CD4-positive, alpha-beta T cell treated with Interleukin-17A for 4 hours (primary cell): ENCODE measurements around the gene SLIT2.

Experiments used
- DNase-seq: peaks from one replicate; pipeline ENCODE4 v3.0.0-alpha.2; 2020; ENCODE audit warnings: mixed read lengths

Gene SLIT2, protein sequence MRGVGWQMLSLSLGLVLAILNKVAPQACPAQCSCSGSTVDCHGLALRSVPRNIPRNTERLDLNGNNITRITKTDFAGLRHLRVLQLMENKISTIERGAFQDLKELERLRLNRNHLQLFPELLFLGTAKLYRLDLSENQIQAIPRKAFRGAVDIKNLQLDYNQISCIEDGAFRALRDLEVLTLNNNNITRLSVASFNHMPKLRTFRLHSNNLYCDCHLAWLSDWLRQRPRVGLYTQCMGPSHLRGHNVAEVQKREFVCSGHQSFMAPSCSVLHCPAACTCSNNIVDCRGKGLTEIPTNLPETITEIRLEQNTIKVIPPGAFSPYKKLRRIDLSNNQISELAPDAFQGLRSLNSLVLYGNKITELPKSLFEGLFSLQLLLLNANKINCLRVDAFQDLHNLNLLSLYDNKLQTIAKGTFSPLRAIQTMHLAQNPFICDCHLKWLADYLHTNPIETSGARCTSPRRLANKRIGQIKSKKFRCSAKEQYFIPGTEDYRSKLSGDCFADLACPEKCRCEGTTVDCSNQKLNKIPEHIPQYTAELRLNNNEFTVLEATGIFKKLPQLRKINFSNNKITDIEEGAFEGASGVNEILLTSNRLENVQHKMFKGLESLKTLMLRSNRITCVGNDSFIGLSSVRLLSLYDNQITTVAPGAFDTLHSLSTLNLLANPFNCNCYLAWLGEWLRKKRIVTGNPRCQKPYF (N-terminal part only)

DNA sequence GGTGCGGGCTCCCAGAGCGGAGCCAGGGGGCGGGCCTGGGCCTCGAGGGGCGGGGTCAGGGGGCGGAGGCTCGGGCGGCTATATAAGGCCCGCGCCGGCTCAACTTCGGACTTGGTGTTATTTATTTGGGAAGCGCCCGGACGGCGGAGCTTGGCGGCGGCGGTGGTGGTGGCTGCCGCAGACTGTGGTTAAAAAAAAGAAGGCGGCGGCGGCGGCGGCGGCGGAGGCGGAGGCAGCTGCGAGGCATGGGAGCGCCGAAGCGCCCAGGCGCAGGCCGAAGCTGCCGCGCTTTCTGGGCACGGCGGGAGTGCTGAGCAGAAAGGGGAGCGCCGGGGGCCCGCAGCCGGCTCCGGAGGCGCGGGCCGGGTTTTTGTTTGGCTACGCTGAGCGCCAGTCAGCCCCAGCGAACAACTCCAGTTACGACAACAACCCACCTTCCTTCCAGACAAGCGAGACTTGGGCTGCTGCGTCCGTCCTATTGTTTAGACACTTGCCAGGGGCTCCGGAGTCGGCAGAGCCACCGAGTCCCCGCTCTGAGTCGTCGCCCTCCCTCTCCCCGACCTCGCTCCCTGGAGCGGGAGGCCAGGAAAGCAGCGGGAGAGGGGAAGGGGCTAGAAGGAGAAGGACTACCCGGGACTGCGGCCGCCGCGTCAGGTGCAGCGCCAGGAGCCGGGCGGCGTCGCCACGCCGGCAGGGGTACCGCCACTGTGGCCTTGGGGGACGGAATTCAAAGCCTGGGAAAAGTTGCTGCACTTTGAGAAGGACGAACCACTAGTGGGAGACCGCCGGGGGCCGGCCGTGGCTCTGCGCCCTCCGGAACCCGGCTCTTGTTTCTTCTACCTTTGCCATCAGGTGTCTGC is at the start of gene SLIT2:
TSS of gene SLIT2 (plus strand) at position 110 of the 860 bp plus-strand sequence. CDS start 1,911 bp downstream, outside the sequence.
- no peak for DNase-seq

DNA sequence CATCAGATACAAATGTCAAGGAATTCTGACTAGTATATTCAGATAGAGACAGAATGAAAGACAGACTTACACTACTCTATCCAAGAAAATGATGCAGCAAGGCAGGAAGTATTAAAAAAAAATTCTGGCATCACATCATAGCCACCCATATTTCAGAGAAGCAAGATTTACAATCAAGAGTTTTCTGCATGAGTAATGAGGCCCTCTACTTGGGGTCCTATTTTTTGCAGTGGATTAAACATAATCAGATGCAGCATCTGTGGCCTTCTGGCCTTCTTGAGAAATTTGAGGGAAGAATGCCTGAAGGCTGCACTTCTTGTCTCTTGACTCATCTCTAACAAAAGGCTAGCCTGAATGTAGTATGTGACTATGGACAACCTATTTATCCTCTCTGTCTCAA is 48.2 kb upstream of the SLIT2 start:
- no peak for DNase-seq

DNA sequence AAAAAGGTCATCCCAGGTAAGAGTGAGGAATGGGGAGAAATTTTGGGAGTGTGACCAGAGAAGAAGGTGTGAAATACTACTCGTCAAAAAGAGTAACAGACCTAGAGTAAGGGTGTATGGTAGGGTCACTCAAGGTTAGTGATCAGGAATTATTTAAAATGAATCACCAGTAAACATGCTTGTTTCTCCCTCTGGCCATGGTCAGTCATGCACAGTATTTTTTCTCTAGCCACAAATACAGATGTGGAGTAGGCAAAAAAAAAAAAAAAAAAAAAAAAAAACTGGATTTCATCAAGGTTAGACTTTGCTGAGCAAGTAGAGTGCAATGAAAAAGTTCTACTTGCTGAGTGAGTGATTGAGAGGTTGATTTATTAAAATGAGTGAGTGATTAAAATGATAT is 34.2 kb upstream of the SLIT2 start:
- DNase-seq = no peak

DNA sequence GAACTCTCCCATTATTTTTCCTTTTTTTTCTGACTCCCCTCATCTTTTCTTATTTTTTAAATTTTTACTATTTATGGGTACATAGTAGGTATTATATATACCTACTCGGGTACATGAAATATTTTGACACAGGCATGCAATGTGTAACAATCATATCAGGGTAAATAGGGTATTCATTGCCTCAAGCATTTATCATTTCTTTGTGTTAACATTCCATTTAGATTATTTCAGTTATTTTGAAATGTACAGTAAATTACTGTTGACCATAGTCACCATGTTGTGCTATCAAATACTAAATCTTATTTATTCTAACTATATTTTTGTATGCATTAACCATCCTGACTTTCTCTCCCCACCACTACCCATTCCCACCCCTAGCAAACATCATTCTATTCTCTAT is 33.8 kb upstream of the SLIT2 start:
- DNase-seq = no peak

DNA sequence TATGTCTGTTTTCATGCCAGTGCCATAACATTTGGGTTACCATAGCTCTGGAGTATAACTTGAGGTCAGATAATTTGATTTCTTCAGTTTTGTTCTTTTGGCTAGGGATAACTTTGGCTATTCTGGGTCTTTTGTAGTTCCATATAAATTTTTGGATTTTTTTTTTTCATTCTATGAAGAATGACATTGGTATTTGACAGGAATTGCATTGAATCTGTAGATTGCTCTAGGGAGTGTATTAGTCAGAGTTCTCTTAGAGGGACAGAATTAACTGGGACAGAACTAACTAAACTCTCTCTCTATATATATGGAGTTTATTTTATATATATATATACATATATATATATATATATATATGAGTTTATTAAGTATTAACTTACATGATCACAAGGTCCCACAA is 32.2 kb upstream of the SLIT2 start:
- no peak for DNase-seq

DNA sequence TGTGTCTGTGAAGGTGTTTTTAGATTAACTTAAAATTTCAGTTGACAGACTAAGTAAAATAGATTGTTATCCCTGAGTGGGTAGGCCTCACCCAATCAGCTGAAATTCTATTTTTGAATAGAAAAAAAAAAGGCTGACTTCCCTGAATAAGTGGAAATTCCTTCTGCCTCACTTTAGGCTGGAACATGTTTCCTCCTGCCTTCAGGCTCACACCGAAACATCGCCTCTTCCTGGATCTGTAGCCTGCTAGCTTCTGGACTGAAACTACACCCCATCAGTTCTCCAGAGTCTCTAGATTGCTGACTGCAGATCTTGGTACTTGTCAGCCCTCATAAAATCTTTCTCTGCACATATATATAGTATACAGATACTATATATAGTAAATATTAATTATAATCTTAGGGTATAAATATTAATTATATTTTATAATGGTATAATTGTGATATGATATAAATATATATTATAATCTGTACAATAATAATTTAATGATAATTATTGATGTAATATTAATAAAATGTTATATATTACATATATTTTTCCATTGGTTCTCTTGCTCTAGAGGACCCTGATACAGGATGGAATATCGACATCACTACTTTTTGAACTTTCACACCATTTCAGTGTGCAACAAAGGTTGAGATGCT is 13.7 kb upstream of the SLIT2 start:
- DNase-seq = no peak

DNA sequence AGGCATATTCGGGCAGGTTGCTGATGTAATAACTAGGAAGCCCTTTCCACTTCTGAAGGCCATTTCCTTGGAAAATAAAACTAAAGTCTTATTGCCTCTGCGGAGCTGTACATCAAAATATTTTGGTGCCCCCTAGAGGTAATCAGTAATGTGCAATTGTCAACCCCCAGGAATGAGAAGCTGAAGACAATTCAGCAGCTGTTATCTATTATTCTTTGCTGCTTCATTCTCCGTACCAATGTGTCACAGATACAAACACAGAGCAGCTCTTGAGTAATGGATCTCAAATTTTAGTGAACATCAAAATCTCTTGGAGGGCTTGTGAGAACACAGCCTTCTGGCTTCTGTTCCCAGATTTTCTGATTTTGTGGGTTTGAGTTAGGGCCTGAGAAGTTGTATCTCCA is 3.5 kb upstream of the SLIT2 start:
- no peak for DNase-seq

DNA sequence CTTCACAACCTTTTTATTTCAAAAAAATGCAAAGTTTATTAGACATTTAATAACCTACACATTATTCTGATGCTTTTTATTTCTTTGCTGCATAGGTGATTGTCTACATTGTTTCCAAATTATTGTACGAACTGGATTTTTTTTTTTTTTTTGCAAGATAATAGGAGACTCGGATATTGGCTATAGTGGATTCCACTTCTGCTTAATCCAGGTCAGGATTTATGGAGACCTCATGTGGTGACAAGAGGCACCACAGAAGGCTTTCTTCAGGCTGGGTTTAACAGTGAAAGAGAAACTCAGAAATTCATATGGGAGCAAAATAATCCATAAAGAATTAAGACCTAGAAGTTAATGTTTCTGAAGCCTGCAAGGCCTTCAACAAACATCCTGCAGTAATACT is 2.4 kb upstream of the SLIT2 start:
- no peak for DNase-seq

DNA sequence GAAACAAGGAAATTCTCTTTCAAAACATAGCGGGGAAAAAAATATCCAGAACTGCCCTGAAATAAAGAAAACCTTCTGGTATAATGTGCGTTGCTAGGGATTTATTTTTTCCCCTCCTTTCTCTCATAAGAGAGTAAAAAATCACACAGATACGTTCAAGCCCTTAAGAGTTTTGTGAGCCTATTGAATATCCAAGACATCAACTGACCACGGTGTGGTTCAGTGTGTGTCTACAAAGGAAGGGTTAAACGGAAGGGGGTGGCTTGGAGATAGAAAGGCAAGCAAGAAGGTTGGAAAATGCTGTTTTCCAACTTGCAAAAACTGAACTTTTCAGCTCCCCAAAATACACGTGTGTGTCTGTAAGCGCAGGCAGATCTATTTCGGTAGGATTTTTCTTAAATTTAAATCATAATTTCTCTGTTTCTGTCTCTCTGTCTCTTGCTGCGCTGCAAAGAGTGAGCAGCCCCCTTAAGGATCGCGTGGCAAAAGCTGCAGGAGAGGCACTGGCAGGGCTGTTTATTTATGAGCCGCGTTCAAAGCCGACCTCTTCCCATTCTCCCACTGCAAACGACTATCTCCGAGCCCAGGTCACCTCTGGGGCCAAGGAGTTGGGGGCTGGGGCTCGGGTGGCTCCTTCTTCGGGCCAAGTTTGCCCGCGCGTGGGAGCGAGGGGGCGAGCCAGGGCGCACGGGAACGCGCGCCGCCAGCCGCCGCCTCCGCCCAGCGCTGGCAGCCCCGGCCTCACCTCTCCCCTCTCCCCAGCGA is 492 bp upstream of the SLIT2 start:
- DNase-seq = no peak

DNA sequence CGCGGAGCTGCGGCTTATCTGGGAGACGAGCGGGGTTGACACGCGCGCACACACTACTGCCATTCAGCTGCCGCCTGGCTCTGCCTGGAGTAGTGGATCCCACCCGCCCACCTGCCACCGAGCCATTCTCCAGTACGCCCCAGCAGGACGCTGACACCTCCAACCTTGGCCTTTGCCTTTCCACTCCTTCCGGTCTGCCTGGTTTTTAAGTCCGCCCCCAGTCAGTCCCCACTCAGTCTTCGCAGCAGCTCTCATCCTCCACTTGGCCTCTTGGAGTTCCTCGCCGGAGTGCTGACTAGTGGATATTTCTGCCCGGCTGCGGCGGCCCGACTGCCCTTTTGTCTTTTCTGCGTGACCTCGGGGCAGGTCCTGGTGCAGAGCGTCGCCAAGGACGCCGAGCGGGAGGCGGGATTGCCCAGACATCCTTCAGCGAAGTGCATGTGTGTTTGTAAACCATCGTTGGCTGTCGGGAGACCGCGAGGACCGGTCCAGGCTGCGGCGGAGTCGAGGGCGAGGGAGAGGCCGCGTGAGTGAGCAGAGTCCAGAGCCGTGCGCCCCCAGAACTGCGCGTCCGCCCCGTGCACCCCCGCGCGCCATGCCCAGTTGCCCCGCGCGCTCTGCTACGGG is 1.1 kb downstream of the SLIT2 start:
- DNase-seq = no peak

DNA sequence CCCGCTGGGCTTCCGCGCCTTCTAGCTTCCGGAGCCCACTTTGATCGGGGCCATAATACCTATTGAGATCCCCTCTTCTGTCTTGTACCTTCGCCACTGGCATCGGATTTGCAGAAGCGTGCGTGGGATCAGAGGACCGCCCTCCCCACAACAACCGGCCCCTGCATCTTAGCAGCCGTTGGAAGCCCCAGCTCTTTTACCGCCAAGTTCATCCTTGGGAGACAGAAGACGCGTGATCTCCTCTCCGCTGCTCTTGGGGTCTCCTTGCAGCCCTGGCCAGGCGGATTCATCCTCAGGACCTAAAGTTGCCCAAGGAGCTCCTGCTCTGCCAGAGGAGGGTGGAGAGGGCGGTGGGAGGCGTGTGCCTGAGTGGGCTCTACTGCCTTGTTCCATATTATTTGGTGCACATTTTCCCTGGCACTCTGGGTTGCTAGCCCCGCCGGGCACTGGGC is 1.6 kb downstream of the SLIT2 start:
- DNase-seq = no peak

DNA sequence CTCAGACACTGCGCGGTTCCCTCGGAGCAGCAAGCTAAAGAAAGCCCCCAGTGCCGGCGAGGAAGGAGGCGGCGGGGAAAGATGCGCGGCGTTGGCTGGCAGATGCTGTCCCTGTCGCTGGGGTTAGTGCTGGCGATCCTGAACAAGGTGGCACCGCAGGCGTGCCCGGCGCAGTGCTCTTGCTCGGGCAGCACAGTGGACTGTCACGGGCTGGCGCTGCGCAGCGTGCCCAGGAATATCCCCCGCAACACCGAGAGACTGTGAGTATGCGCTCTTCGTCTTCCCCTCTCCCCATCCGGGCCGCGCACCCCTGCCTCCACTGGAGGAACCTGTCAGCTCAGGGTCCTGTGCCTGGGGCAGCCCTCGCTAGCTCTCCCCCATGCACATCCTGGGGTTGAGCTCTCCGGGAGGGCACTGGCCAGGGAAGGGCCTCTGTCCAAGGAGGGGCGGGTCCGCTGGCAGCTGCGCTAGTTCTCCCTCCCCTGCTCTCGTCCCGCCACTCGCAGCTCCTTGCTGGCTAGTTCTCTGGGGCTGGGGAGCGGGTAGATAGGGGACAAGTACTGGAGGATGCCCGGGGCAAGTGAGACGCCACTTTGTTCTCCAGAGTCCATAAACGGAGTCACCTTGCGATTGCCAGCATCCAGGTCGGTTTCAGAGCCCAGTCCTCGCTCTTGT is 2.2 kb downstream of the SLIT2 start:
- DNase-seq = no peak

DNA sequence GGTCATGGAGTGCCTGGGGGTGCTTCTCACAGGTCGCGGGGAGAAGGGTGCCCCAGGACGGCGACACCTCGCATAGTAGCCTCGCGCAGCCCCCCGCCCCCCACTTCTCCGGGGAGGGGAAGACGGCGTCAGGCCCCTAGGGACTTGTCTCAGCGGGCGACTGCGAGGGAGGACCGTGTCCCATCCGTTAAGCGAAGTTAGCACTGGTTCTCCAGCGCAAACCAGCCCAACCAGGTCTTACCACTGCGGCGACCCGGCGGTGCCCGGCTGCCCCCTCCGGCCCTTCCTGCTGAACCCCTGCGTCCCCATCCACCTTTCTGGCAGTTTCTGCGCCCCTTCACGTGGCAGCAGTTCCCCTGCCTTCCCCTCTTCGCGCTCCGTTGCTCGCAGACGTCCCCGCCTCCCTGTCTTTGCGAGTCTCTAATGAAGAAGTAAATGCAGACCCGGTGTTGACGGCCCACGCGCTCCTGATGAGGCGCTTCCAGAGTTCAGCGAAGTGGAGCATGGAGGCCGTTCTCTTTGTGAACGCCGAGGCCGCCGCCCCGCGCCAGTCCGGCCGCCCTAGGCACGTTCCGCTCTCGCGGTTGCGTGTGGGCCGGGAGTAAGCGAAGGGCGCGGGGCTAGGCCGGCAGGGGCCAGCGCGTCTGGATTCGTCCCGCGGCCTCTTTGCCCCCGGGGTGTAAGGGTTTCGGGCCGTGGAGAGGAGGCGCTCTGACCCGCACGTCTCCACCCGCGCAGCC is 3.0 kb downstream of the SLIT2 start:
- no peak for DNase-seq

DNA sequence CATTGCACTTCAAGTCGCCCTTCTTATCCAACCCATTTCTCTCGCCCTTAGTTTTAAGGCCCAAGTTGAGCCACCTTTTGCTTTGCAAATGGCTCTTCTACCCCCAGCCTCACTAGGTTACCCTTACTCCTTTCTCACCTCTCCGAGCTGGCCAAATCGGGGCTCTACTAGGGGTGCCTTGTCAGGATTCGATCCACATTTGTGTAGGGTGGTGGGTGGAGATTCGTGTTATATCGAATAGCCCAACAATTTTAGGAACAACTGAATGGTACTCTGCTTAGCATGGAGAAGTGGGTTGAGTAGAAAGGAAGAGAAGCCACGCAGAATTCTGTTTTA is 3.5 kb downstream of the SLIT2 start:
- DNase-seq = no peak

DNA sequence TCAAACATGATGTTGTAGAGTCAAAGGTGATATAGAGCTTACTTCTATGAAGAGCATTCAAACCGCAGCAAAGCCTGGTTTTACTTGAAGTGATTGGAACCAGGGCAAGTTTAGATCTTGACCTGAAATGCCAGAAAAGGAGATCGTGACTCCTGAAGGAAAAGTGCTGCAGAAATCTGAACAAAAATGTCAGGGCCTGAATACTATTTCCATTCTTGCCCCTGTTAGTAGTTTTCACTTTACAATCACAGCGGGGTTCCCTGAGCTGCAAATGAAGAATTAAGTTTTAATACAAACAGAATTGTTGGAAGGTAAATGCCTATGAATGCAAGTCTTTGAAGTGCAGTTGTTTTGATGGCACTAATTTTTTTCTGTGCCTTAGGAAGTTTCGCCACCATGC is 4.1 kb downstream of the SLIT2 start:
- DNase-seq = no peak

DNA sequence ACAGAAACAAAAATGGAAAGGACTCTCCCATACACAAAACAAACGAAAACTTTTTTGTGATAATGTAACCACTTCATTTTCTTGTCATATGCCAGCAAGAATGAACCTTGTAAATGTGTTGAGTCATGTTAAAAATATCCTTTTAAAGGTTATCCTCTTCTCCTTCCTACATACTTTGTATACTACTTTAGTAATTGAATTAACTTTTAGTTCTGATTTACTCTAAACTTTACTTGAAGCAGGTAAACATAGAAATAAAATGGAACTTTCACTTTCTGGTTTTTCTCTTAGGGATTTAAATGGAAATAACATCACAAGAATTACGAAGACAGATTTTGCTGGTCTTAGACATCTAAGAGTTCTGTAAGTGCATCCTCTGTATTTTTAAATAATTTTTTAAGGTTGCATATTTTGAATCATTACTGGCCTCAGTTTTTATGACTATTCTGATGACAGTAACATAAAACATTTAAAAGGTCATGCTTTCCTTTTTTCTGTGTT is 4.7 kb downstream of the SLIT2 start:
- DNase-seq = no peak

DNA sequence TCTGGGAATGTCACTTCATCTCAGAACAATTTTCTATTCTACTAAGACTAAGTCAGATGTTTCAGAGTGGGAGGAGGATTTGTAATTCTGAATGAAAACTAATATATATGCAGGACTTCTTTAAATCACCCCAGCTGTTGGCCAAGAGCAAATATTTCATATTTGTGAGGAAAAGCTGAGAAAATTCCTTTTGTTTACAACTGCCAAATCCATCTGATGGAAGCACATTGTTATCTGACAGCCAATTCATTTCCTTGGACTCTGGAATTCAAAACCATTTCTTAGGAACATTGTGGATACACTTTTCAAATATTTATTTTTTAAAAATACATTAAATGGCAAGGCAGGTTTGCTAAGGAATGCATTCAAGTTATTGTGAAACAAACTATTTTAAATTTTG is 8.0 kb downstream of the SLIT2 start:
- DNase-seq = no peak

DNA sequence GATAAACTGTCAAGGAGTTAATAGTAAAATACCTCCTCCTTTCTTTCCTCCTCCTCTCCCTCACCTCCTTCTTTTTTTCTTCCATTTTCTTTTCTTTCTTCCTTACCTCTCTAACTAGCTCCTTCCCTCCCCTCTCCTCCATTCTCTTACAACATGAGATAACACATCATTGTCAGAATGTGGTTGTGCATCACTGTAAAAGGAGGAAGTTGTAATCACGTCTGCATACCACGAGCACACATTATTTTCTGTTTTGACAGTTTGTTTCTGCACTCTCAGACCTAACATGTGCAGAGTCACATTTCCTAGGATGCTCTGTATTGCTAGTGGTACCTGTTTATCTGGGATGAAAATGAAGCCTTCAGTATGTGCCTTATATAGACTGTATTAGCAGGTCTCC is 9.1 kb downstream of the SLIT2 start:
- no peak for DNase-seq

DNA sequence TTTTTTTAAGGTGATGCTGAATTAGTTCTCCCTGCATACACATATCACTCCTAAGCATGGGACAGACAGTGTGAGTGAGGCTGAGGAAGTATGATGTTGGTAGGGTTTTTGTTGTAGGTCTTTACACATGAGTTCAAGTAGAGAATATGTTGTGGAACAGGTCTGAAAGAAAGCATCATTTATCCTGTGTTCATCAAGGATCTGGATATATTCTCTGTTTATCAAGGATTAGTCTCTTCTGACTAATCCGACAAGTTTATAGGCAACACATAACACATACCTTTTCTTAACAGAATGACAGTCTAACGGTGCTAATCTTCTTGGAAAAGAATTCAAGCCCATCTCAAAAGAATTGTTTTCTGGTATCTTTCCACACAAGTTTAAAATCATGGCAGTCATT is 10.5 kb downstream of the SLIT2 start:
- no peak for DNase-seq

DNA sequence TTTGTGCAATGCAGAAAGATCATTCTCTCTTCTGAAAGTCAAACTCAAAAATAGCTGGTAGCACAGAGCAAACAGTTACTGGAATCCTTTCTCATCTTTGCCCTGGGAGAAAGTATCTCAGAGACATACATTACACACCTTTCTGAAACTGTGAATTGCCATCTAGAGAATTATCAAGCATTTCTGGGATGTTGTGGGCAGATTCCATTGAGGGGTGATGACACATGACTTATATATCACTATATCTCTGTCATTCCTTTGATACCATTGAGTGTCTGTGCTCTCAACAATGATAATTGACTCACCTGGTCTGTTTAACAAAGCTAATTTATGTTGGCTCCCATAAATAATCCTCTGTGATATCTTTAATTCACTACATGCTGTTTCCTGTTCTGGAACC is 13.0 kb downstream of the SLIT2 start:
- DNase-seq = no peak
